ENCODE data around the gene SKOR2.

The SKOR2 gene

GRCh38 chr18:47248115-47248603, 3.3 kb downstream of the SKOR2 start:
- H3K27ac Mint-ChIP-seq, result no peak overlapping the region
- H3K4me1 Mint-ChIP-seq (ENCODE audit: low read depth), result no peaks in the 10 kb centered on the region
- H3K9me3 Mint-ChIP-seq, result no peaks in the 10 kb centered on the region
- peaks cover 76% of the 10 kb centered on the region for H3K27me3 Mint-ChIP-seq
- intact Hi-C loops (cut with micrococcal nuclease), result no loop called here
- no peaks in the 10 kb centered on the region for H3K36me3 Mint-ChIP-seq (ENCODE audit: low read depth)
- no peak overlapping the region for H3K4me3 Mint-ChIP-seq

- Mint-ChIP-seq H3K4me1 (ENCODE audit: low read depth) (no peaks in the 10 kb centered on the region), H3K4me3 (no peak overlapping the region), H3K27ac (no peak overlapping the region), H3K27me3 (peaks cover 76% of the 10 kb centered on the region), H3K36me3 (ENCODE audit: low read depth) (no peaks in the 10 kb centered on the region), H3K9me3 (no peaks in the 10 kb centered on the region)
- intact Hi-C loops (cut with micrococcal nuclease), result no loop called here
Measured at GRCh38 chr18:47247416-47248114, 3.9 kb downstream of the SKOR2 start.

- H3K27ac Mint-ChIP-seq, result no peak overlapping the region
- no peak overlapping the region for H3K4me3 Mint-ChIP-seq
- intact Hi-C loops (cut with micrococcal nuclease), result no loop called here
- H3K4me1 Mint-ChIP-seq (ENCODE audit: low read depth), result no peaks in the 10 kb centered on the region
- H3K9me3 Mint-ChIP-seq, result no peaks in the 10 kb centered on the region
- peaks cover 71% of the 10 kb centered on the region for H3K27me3 Mint-ChIP-seq
- no peaks in the 10 kb centered on the region for H3K36me3 Mint-ChIP-seq (ENCODE audit: low read depth)
Measured at GRCh38 chr18:47247036-47247415, 4.4 kb downstream of the SKOR2 start.

GRCh38 chr18:47246027-47246971, 5.2 kb downstream of the SKOR2 start:
- peaks cover 69% of the 10 kb centered on the region for H3K27me3 Mint-ChIP-seq
- intact Hi-C loops (cut with micrococcal nuclease), result no loop called here
- H3K9me3 Mint-ChIP-seq, result no peaks in the 10 kb centered on the region
- H3K27ac Mint-ChIP-seq, result no peak overlapping the region
- H3K4me3 Mint-ChIP-seq, result no peak overlapping the region
- H3K4me1 Mint-ChIP-seq (ENCODE audit: low read depth), result no peaks in the 10 kb centered on the region
- H3K36me3 Mint-ChIP-seq (ENCODE audit: low read depth), result no peaks in the 10 kb centered on the region

GRCh38 chr18:47244086-47244485, 7.4 kb downstream of the SKOR2 start:
- intact Hi-C loops (cut with micrococcal nuclease), result no loop called here
- no peak overlapping the region for H3K27ac Mint-ChIP-seq
- no peaks in the 10 kb centered on the region for H3K36me3 Mint-ChIP-seq (ENCODE audit: low read depth)
- H3K9me3 Mint-ChIP-seq, result no peaks in the 10 kb centered on the region
- H3K27me3 Mint-ChIP-seq, result peaks cover 51% of the 10 kb centered on the region
- H3K4me1 Mint-ChIP-seq (ENCODE audit: low read depth), result no peaks in the 10 kb centered on the region
- no peak overlapping the region for H3K4me3 Mint-ChIP-seq

GRCh38 chr18:47235096-47235495, 16.4 kb downstream of the SKOR2 start:
- Mint-ChIP-seq H3K9me3 (no peaks in the 10 kb centered on the region), H3K4me1 (ENCODE audit: low read depth) (no peaks in the 10 kb centered on the region), H3K4me3 (no peak overlapping the region), H3K36me3 (ENCODE audit: low read depth) (no peaks in the 10 kb centered on the region), H3K27me3 (peaks cover 24% of the 10 kb centered on the region), H3K27ac (no peak overlapping the region)
- intact Hi-C loops (cut with micrococcal nuclease), result no loop called here

- intact Hi-C loops (cut with micrococcal nuclease), result no loop called here
- Mint-ChIP-seq H3K9me3 (no peaks in the 10 kb centered on the region), H3K4me1 (ENCODE audit: low read depth) (no peaks in the 10 kb centered on the region), H3K4me3 (no peak overlapping the region), H3K27ac (no peak overlapping the region), H3K27me3 (peaks cover 30% of the 10 kb centered on the region), H3K36me3 (ENCODE audit: low read depth) (no peaks in the 10 kb centered on the region)
Measured at GRCh38 chr18:47226660-47227059, 24.8 kb downstream of the SKOR2 start.

GRCh38 chr18:47215554-47216138, 35.8 kb downstream of the SKOR2 start:
- Mint-ChIP-seq H3K4me1 (ENCODE audit: low read depth) (no peaks in the 10 kb centered on the region), H3K9me3 (no peaks in the 10 kb centered on the region), H3K27me3 (peaks cover 20% of the 10 kb centered on the region), H3K4me3 (no peak overlapping the region), H3K27ac (no peak overlapping the region), H3K36me3 (ENCODE audit: low read depth) (no peaks in the 10 kb centered on the region)
- intact Hi-C loops (cut with micrococcal nuclease), result no loop called here

- Mint-ChIP-seq H3K4me3 (no peak overlapping the region), H3K9me3 (no peaks in the 10 kb centered on the region), H3K36me3 (ENCODE audit: low read depth) (no peaks in the 10 kb centered on the region), H3K27me3 (peaks cover 28% of the 10 kb centered on the region), H3K27ac (no peak overlapping the region), H3K4me1 (ENCODE audit: low read depth) (no peaks in the 10 kb centered on the region)
- intact Hi-C loops (cut with micrococcal nuclease), result no loop called here
Measured at GRCh38 chr18:47209171-47209570, 42.3 kb downstream of the SKOR2 start.

- Mint-ChIP-seq H3K36me3 (ENCODE audit: low read depth) (no peaks in the 10 kb centered on the region), H3K27me3 (peaks cover 22% of the 10 kb centered on the region), H3K9me3 (no peaks in the 10 kb centered on the region), H3K4me1 (ENCODE audit: low read depth) (no peaks in the 10 kb centered on the region), H3K27ac (no peak overlapping the region), H3K4me3 (no peak overlapping the region)
- intact Hi-C loops (cut with micrococcal nuclease), result no loop called here
Measured at GRCh38 chr18:47206945-47207637, 44.4 kb downstream of the SKOR2 start.

GRCh38 chr18:47204908-47205522, 46.4 kb downstream of the SKOR2 start:
- Mint-ChIP-seq H3K4me3 (no peak overlapping the region), H3K4me1 (ENCODE audit: low read depth) (no peaks in the 10 kb centered on the region), H3K27me3 (peaks cover 23% of the 10 kb centered on the region), H3K36me3 (ENCODE audit: low read depth) (no peaks in the 10 kb centered on the region), H3K9me3 (no peaks in the 10 kb centered on the region), H3K27ac (no peak overlapping the region)
- intact Hi-C loops (cut with micrococcal nuclease), result loop anchor here (1.0 to 2.0 kb wide), 2 partner anchors 104 to 155 kb away; no protein-coding TSS in a partner anchor

- Mint-ChIP-seq H3K4me1 (ENCODE audit: low read depth) (no peaks in the 10 kb centered on the region), H3K9me3 (no peaks in the 10 kb centered on the region), H3K27ac (no peak overlapping the region), H3K27me3 (peaks cover 18% of the 10 kb centered on the region), H3K4me3 (no peak overlapping the region), H3K36me3 (ENCODE audit: low read depth) (no peaks in the 10 kb centered on the region)
- intact Hi-C loops (cut with micrococcal nuclease), result loop anchor here (2.0 kb wide), 1 partner anchor 103 kb away; no protein-coding TSS in a partner anchor
Measured at GRCh38 chr18:47203626-47204464, 47.6 kb downstream of the SKOR2 start.

Data from dendritic cell treated with granulocyte-macrophage colony-stimulating factor and Interleukin-4, amounts not matched to agents 40 ng/mL and 50 ng/mL, for 4 days (primary cell).